ENCODE measurements around the gene SBNO2.

SBNO2 gene

DNA sequence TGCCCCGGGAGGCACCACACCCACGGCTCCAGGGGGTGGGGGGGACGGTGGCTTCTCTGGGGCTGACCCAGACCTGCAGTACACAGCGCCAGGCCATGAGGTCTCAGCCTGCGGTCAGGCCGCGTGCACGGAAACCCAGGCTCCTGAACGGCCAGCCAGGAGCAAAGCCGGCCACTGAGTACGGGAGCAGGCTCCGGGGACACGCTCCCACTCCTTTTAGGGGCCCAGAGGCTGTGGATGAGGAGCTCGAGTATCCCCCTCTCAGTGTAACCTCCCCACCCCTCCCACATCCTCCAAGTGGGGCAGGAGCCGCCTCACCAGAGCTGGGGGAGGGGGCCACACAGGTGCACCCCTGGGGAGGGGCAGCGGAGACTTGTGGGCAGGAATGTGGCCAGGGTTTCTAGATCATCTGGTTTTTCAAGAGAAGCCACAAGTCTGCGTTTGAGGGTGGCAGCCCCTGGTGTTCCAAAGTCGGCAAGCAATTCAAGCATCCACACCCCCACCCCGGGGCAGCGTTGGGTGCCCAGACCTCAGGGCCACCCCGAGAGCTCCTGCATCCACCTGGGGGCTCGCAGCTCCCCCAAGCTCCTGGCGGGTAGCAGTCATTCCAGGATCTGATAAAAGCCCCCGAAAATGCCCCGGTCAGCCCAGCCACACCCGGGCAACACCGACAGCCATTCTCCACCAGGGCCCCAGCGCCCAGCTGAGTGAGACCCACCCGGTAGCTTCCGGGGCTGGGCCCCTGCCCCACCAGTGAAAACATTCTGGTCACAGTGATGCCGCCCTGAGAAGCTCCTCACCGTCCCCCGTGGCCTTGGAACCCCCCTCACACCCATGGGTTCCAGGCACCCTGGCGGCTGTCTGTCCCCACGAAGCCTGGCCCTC, 6.1 kb downstream of the SBNO2 start:
- DNase-seq = no peak

DNA sequence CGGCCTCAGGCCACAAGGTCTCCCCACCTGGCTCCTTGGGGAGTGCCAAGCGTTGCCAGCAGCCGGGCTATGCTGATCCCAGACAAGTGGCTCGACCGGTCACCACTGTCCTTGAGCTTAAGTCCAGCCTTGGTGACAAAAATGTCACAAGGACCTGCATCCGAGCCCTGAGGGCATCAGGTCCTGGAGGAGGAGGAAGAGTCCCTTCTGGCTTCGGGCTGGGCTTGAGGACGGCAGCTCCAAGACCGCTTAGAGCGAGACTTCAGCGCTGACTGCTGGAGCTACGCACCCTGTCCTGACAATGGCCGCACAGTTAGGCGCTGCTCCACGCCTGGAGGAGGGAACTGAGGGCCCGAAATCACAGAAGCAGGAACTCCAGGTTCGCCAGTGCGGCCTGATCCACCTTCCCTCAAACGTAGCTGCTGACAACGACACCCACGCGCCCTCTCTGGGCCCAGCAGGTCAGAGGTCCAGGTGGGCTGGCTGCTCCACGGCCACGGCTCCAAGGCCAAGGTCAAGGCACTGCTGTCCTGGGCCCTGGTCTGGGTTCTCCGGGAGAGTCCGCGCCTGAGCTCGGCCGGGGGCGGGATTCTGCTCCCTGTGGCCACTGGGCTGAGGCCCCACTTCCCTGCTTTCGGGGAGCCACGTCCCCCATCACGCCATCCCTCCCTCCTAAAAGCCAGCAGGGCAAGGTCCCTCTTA, 7.0 kb downstream of the SBNO2 start:
- DNase-seq = no peak

DNA sequence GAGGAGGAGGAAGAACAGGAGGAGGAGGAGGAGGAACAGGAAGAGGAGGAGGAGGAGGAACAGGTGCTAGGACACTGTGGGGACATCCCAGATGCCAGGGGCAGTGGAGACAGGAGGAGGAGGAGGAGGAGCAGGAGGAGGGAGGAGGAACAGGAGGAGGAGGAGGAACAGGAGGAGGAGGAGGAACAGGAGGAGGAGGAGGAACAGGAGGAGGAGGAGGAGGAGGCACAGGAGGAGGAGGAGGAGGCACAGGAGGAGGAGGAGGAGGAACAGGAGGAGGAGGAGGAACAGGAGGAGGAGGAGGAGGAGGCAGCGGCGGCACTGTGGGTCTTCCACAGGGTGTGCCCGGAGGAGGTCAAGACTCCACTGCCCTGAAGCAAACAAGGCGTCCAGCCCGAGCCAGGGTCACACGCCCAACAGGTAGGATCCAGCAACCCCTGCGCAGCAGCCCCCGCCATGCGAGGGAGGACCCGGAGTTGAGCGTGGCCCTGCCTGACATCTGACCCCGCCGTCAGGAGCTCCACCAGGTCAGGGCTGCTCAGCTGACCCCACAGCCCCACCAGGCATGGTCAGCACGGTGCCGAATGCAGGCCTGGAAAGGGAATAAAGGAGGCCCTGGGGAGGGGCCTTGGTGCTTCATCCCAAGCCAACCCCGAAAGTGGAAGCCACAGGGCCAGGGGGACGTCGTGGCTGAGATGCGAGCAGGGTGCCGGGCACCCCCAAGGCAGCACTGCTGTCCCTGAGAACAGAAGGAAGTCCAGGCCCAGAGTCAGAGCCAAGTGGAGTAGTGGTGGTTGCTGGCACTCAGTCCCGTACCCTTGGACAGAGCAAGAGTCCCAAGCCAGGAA, 9.2 kb downstream of the SBNO2 start:
- no peak for DNase-seq

DNA sequence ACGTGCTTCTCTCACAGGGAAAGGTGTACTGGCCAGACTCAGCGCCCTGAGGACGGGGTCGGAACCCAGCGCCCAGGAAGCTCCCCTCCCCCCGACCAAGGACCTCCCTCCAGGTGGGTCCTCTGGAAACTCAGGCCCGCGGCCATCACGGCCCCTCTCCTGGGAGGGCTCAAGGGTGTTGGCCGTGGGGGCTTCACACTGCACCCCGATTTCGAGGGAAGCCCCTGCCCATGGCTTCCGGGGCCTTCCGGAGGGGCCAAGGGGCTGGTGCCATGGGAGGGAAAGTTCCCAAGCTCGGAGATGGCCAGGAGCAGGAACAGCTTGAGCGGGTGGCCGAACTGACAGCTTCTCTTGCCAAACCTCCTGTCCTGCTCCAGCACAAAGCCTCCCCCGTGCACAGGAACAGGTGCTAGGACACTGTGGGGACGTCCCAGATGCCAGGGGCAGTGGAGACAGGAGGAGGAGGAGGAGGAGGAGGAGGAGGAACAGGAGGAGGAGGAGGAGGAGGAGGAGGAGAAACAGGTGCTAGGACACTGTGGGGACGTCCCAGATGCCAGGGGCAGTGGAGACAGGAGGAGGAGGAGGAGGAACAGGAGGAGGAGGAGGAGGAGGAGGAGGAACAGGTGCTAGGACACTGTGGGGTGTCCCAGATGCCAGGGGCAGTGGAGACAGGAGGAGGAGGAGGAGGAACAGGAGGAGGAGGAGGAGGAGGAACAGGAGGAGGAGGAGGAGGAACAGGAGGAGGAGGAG, 10.0 kb downstream of the SBNO2 start:
- DNase-seq = no peak

DNA sequence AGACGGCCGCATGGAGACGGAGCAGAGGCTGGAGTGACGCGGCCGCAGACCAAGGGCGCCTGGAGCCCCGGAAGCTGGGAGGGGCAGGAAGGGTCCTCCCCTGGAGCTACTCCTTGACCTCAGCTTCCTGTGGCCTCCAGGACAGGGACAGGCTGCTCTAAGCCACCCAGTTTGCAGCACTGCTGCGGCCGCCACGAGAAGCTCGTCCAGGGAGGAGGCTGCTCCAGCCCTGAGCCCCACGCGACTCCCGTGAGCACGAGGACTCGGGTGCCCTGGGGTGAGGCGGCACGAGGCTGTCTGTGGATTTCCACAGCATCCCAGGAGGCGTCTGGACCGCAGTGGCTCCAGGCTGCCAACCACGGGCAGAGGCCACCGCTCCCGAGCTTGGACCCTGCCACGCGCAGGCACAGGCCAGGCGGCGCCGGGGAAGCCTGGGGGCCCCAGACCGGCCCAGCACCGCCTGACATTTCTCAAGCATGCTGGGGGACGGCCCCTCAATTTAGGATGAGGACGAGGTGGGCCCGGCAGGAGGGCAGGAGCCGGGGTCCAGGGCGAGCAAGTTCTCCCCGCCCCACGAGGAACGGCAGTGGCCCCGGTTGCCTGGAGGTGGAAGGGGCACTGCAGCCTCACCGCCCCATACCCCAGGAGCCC, 10.7 kb downstream of the SBNO2 start:
- no peak for DNase-seq

DNA sequence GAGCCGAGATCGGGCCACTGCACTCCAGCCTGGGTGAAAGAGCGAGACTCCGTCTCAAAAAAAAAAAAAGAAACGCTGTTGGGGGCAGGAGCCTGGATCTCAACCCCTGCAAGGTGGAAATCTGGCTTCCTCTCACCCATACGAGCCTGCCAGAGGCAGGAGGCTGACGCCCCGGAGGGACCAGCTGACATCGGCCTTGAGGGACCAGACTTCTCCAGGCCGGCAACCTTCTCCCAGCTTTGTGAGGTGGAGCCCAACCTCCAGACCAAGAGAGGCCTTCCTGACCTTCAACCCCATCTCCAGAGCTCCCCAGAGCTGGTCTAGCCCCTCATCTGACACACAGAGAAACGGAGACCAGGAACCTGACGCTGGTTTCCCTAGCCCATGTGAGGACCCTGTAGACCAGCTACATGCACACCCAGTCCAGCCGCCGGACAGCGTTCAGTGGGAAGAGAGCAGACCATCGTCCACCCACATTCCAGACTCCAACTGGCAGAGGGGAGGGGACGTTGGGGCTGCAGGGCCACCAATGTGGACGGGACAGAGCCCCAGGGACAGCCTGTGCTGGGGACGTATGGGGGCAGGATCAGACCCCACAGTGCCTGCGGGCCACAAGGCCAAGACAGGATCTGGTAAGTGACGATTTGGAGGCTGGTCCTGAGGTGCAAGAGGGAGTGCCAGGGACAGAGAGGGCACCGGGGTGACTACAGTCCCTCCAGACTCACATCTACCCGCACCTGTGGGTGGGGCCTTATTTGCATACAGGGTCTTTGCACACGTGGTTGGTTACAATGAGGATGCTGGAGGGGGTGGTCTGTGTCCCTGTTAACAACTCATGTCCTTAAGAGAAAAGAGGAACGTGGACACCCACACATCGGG, 11.4 kb downstream of the SBNO2 start:
- no peak for DNase-seq

DNA sequence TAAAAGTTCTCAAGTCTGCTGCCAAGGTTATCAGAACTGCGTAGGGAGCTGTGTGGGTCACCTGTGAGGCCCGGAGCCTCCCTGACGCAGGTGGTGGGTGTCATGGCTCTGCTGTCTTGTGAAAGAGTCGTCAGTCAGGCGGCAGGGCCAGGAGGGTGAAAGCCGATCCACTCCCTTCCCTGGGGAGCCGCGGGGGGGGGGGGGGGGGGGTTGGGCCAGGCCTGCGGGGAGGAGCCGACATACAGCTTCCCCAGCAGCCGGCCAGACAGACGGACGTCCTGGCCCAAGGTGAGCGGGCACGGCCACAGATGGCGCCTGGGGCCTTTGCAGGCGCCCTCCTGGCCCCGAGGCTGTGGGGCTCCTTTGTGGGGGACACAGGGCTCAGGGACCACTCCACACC, 12.4 kb downstream of the SBNO2 start:
- no peak for DNase-seq

DNA sequence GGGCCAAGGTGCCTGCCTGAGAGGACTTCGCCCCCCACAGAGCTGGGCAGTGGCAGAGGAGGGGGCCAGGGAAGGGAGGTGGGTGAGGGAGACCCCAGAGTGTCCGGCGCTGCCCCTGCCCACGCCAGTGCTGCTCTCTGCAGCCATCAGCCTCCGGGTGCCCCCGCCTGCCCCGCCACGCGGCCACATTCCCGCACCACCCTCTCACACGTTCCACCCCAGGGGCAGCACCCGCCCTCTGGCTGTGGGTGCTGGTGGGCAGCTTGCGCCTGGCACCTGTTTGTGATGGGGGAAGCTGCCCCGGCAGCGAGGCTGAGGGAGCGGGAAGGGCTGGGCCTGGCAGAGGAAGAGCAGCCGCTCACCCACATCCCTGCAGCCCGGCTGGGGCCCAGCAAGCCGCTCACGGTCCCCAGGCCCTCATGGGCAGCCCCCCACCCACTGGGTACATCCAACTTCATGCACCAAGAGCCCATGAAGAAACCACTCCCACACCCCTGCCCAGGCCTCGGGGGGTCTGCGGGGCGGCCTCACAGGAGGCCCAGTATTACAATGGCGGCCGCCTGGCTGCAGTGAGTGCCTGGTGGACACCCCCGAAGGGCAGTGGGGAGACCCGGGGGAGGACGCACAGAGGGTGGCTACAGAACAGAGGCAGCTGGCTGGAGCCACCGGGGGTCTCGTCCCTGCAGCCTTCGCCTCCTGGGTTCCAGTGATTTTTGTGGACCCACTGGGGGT, 14.0 kb downstream of the SBNO2 start:
- no peak for DNase-seq

DNA sequence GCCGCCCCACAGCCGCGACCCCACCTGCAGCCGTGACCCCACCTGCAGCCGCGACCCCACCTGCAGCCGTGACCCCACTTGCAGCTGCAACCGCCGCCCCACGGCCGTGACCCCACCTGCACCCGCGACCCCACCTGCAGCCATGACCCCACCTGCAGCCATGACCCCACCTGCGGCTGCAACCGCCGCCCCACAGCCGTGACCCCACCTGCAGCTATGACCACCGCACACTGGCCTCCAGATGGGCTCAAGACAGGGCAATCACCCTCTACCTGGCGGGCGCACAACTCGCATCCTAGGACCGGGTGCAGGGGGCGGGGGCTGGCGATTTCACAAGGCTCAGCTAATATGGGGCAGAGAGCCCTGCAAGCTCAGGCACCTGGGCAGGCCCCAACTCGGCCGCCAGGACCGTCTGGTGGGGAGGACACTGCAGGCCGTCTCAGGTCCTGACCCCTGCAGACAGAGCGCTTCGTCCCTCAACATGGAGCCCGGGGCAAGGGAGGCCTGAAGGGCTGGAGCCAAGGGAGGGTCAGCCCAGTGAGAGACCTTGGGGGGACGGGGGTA, 15.1 kb downstream of the SBNO2 start:
- no peak for DNase-seq

DNA sequence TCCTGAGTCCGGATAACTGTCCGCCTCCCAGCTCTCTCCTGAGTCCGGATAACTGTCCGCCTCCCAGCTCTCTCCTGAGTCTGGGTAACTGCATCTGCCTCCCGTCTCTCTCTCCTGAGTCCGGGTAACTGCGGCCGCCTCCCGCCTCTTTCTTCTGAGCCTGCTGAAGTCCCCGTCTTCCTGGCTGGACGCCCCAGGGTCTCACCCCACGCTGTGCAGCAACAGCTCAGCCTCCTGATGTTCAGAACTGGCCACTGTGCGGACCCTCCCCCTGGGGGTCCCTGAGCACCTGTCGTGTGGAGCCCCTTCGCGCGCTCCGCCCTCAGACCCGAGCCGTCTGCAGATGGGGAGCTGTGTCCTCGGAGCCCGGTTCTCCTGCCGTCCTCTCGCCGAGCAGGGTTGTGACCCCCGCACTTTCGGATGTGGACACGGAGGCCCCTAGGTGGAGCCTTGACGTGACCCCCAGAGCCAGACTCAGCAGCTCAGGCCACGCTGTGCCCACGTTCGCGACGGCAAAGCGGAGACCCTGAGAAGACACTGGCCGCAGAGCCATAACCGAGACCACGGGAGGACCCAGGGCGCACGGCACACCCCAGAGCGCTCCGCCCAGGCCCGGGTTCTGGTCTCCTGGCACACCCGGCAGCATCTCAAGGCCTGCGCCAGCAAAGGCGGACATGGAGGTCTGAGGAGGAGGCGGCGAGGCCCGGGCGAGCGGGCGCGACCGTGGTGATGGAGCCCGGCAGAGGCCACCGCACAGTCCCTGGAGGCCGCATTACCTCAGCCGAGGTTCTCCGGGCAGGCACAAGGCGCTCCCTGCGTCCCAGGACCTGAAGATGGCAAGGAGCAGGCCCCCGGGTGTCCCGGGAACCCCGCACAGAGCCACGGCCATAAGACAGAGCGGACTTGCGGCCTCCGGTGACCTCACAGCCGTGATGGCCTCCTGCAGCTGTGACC, 15.9 kb downstream of the SBNO2 start:
- no peak for DNase-seq

DNA sequence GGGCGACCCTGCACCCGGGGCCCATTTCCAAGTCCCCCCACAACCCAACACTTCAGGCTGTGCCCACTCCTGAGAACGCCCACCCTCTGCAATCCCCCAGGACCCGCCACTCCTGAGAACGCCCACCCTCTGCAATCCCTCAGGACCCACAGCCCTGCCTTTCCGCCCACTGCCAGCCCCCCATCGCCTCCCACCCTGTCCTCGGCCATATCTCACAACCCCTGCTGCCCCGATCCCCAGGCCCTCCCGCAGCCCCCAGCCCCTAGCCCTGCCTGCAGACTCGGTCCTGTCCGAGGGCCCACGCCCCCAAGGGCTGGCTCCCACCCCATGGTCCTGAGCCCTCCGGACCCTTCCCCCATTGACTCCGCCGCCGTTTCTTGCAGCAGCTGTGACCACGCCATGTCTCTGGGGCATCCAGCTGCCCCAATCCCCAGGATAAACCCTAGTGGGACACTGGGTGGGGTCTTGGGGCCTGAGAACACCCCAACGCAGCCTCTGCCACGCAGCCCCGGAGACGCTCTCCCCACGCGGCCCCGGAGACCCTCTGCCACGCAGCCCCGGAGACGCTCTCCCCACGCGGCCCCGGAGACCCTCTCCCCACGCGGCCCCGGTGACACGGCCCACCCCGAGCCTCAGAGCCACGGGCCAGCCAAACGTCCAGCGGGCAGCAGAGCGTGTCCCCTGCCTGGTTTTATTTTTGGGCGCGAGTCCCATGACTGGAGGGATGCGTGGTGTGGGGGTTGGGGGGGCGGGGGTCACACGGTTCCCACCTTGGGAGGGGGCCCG, 17.0 kb downstream of the SBNO2 start:
- no peak for DNase-seq

DNA sequence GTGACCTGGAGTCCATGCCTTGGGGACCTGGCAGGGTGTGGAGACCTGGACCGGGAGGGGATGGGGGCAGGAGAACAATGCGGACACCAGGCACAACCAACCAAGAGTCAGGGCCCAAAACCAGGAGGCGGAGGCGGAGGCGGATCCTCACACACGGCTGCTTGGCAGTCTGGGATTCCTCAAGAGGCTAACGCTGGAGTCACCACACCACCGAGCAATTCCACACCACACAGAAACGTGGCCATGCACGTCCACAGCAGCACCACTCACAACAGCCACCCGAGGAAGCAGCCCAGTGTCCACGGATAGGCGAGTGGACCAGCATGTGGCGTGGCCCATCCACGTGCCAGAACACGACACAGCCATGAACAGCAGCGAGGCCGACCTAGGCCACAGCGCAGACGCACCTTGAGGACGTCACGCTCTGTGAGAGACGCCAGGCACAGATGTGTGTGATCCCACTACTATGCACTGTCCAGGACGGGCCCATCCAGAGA, 17.7 kb downstream of the SBNO2 start:
- no peak for DNase-seq

DNA sequence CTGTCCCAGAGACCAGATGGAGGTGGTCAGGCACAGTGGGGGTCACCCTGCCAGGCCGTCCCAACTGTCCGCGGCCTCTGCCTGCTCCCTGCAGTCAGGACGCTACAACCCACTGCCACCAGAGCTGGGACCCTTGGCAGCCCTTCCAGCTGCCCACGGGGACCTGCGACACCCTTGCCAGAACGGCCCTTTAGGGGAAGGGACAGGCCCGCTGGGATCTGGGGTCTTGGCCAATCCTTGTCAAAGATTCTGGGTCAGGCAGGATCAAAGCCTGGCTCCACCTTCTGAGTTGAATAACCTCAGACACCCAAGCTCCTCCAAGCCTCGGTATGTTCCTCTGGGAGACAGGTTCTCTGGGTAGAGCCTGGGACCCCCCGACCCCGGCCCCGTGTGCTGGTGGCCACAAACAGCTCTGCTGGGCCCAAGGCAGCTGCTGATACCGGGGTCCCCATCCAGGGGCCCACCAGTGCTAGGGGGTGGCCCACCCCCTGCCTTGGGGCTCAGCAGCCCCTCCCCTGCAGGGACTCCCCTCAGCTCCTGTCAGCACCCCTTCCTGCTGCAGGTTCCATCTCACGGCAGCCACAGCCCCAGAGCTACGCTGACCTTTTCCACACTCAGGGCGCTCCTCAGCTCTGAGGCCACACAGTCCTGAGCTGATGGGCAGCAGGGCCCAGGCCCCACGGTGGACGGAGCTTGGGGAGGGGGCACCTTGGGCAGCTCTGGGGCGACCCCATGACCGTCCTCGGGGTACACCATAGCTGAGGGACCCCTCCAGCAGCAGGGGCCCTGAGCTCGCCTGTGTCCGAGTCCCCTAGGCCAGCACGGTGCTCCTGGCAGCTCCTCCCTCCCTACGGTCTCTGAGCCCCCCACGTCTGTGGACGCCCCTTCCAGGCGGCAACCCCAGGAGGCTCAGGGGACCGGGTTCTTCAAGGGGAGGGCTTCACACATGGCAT, 18.4 kb downstream of the SBNO2 start:
- no peak for DNase-seq

DNA sequence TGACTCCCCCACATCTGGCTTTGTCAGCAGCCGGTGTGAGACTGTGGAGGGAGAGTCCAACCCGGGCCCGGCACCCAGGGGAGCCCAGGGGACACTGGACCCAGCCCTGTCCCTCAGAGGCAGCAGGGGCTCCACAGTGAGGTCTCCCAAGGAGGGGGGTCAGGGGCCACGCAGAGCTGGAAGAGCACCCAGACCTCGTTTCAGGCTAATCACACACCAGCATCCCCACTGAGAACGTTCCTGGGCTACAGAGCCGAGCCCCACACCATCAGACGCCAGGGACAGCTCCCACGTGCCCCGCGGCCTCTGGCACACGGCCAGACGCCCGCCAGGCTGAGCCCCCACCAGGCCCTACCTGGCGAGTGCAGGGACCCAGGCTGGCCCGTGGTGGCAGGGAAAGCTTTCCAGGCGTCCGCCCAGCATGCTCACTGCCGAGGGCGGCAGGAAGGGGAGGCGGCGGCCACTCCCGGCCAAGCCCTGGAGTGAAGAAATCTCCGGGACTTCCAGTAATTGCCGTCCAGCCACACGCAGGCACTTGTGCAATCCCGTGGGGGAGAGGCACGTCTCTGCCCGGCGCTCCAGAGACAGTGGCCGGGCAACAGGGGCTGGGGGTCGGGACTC, 19.2 kb downstream of the SBNO2 start:
- DNase-seq = no peak

DNA sequence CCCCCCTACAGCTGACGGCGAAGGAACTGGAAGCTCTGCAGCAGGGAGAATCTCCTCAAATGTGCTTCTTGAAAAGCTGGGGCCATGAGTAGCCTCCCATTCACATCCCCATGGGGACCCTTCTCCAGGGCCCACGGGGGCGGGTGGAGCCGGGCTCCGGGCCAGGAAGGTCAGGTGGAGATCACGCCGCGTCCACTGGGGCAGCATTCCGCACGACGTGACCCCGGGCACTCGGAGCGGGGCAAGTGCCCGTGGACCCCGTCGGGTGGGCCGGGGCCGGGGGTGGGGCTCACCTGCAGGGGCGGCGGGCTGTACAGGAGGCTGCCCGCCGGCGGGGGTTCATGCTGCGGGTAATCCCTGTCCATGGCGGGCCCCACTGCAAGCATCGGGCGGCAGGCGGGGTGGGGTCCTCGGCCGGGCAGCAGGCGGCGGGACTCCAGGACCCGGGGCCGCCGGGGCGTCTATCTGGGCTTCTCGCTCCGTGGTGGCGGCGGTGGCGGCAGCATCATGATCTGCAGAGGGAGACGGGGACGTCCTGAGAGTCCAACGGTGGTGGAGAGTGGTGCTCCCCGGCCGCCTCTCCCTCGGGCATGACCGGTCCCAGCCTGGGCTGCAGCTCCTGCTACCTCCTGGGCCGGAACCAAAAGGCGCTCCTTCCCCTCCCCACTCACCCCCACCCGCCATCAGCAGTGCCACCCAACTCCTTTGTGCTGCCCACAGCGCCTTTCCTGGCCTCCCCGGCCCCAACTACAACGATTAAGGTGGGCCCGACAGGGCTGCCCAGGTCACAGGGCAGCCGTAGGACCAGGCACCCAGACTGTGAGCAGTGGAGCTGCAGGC, 20.0 kb downstream of the SBNO2 start:
- DNase-seq = no peak
